Stimulated activated naive B cell treated with anti-CD40 and anti-IgM and Interleukin-4, amounts not matched to agents 10 μg/mL and 1 μg/mL and 100 μg/mL, for 72 hours (primary cell): ENCODE data around the gene SAMD11.
"Not testable (repeated sequence)": the region's sequence is repeated elsewhere in the genome, so short reads cannot be mapped to it uniquely, and the experiment has no call there.

Source experiments
- ATAC-seq, 2 donors: fragments of 150-1000 bp; cut with Tn5 transposase; replicated peaks; 2 replicates each; pipeline ENCODE4 v1.10.0; 2021; ENCODE audit warnings: moderate library complexity in 1 of 2
- DNase-seq: peaks from one replicate; pipeline ENCODE4 v3.0.0; 2021
- H3K27ac Mint-ChIP-seq: one replicate; pipeline ENCODE4 v1.8.0; 2022; ENCODE audit warnings: mild to moderate bottlenecking, mixed read lengths
- H3K27me3 Mint-ChIP-seq, 2 donors: one replicate each; pipeline ENCODE4 v1.8.0; 2022; ENCODE audit warnings: mixed read lengths in 2 of 2
- H3K36me3 Mint-ChIP-seq, 2 donors: one replicate each; pipeline ENCODE4 v1.8.0; 2022; ENCODE audit warnings: mixed read lengths in 2 of 2, mild to moderate bottlenecking in 1 of 2
- H3K4me1 Mint-ChIP-seq, 2 donors: one replicate each; pipeline ENCODE4 v1.8.0; 2022; ENCODE audit warnings: mixed read lengths in 2 of 2, mild to moderate bottlenecking in 1 of 2
- H3K4me3 Mint-ChIP-seq, 2 donors: one replicate each; pipeline ENCODE4 v1.8.0; 2022; ENCODE audit warnings: mild to moderate bottlenecking in 2 of 2, mixed read lengths in 2 of 2, moderate library complexity in 1 of 2
- H3K9me3 Mint-ChIP-seq, 2 donors: one replicate each; pipeline ENCODE4 v1.8.0; 2022; ENCODE audit warnings: mixed read lengths in 2 of 2, mild to moderate bottlenecking in 1 of 2

Gene SAMD11

DNA sequence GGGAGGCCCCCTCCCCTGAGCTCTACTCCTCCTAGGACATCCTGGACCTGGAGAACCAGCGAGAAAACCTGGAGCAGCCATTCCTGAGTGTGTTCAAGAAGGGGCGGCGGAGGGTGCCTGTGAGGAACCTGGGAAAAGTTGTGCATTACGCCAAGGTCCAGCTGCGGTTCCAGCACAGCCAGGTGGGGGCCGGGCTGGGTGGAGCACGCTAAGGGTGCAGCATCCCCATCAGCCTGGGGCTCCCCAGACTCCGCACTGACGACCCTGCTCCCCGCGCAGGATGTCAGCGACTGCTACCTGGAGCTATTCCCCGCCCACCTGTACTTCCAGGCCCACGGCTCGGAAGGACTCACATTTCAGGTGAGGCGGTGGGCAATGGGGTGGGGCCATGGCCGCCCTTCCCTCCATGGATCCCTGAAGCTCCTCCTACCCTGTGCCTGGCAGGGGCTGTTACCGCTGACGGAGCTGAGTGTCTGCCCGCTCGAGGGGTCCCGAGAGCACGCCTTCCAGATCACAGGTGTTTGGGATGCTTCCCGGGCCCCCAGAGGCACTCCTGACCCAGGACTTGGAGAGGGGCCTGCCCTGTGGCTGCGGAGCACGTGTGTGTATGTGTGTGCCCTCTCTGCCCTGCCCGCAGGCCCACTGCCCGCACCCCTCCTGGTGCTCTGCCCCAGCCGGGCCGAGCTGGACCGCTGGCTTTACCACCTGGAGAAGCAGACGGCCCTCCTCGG, 46.7 kb downstream of the SAMD11 start:
- no peak overlapping the region for H3K4me3 Mint-ChIP-seq
- ATAC-seq (no peak), DNase-seq (no peak)
- peaks cover 0 to 3% of the 10 kb centered on the region in 2 donors for H3K36me3 Mint-ChIP-seq
- no peak overlapping the region for H3K27ac Mint-ChIP-seq
- peaks cover 40 to 54% of the 10 kb centered on the region in 2 donors for H3K27me3 Mint-ChIP-seq
- H3K4me1 Mint-ChIP-seq, result peaks cover 5 to 17% of the 10 kb centered on the region in 2 donors
- no peaks in the 10 kb centered on the region for H3K9me3 Mint-ChIP-seq

DNA sequence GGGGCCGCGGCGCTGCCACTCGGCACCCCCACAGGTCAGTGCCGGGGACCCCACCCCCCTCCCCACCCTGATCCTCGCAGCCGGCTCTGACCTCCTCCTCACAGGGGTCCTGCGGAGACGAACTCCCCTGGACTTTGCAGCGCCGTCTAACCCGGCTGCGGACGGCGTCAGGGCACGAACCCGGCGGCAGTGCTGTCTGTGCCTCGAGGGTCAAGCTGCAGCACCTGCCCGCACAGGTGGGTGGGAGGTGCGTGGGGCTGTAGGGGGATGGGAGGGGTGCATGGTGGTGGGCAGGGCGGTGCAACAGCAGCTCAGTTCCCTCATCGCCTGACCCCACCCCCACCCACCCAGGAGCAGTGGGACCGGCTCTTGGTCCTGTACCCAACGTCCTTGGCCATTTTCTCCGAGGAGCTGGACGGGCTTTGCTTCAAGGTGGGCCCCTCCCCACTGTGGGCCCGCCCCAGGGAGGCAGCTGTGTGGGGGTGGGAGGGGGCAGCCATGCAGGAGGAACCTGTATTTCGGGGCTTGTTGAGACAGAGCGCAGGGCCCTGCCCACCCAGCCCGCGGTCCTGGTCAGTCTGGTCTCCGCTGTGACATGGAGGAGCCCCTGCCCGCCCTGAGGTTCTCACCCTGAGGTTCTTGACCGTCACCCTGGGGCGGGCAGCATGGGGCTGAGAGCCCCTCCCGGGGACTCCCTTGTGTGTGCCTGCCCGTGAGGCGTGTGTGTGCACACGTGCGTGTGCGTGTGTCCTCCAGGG, 47.4 kb downstream of the SAMD11 start:
- H3K4me1 Mint-ChIP-seq, result peaks cover 5 to 17% of the 10 kb centered on the region in 2 donors
- peaks cover 46 to 61% of the 10 kb centered on the region in 2 donors for H3K27me3 Mint-ChIP-seq
- DNase-seq (no peak), ATAC-seq (no peak)
- H3K36me3 Mint-ChIP-seq, result peaks cover 0 to 3% of the 10 kb centered on the region in 2 donors
- H3K4me3 Mint-ChIP-seq, result no peak overlapping the region
- no peak overlapping the region for H3K27ac Mint-ChIP-seq
- no peaks in the 10 kb centered on the region for H3K9me3 Mint-ChIP-seq

DNA sequence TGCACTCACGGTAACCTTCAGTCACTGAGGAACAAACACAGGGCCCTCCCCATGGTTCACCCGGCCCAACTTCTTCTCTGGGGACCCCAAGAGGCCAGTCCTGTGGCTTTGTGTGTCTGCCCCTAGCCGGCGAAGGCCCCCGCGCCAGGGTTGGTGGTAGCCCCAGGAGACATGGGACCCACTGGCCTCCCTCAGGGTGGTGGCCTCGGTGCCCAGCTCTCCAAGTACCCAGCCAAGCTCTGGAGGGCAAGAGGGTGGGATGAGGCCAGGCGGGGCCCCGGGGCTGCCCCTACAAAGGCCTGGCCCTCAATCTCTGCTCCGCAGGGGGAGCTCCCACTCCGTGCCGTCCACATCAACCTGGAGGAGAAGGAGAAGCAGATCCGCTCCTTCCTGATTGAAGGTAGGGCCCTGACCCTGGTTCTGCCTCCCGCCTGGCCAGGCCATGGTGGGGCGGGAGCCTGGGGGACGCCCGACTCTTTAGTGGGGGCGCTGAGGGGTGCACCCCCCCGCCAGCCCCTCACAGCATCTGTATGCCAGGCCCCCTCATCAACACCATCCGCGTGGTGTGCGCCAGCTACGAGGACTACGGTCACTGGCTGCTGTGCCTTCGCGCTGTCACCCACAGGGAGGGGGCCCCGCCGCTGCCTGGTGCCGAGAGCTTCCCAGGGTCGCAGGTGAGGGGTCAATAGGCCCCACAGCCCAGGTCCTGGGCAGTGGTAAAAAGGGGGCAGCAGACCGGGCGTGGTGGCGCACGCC, 48.2 kb downstream of the SAMD11 start:
- peaks cover 0 to 3% of the 10 kb centered on the region in 2 donors for H3K36me3 Mint-ChIP-seq
- H3K9me3 Mint-ChIP-seq, result no peaks in the 10 kb centered on the region
- H3K4me3 Mint-ChIP-seq, result no peak overlapping the region
- DNase-seq (no peak), ATAC-seq (no peak)
- no peak overlapping the region for H3K27ac Mint-ChIP-seq
- H3K27me3 Mint-ChIP-seq, result peaks cover 46 to 61% of the 10 kb centered on the region in 2 donors
- H3K4me1 Mint-ChIP-seq, result peaks cover 5 to 14% of the 10 kb centered on the region in 2 donors

DNA sequence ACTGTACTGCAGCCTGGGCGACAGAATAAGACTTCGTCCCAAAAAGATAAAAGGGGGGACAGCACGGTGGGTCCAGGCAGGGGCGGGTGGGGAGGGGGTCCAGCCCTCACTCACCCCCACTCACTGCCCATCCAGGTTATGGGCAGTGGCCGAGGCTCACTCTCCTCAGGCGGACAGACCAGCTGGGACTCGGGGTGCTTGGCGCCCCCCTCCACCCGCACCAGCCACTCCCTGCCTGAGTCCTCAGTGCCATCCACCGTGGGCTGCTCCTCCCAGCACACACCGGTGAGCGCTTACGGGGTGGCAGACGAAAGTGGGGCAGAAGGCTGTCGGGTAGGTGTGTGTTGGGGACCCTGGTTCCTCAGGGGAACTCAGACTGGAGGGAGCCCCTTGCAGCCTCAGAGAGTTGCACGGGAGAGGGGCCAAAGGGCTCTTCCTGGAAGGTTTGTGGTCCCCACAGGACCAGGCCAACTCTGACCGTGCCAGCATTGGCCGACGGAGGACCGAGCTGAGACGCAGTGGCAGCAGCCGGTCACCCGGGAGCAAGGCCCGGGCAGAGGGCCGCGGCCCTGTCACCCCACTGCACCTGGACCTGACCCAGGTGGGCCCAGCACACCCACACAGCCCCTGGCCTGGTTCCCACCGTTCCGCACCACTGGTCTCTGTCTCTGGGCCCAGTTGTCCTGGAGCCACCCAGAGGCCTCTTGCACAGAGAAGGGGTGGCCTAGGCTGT, 49.2 kb downstream of the SAMD11 start:
- no peak overlapping the region for H3K4me3 Mint-ChIP-seq
- no peak overlapping the region for H3K27ac Mint-ChIP-seq
- H3K27me3 Mint-ChIP-seq, result peaks cover 46 to 62% of the 10 kb centered on the region in 2 donors
- H3K4me1 Mint-ChIP-seq, result peaks cover 5 to 9% of the 10 kb centered on the region in 2 donors
- DNase-seq (no peak), ATAC-seq (no peak)
- peaks cover 0 to 3% of the 10 kb centered on the region in 2 donors for H3K36me3 Mint-ChIP-seq
- no peaks in the 10 kb centered on the region for H3K9me3 Mint-ChIP-seq

DNA sequence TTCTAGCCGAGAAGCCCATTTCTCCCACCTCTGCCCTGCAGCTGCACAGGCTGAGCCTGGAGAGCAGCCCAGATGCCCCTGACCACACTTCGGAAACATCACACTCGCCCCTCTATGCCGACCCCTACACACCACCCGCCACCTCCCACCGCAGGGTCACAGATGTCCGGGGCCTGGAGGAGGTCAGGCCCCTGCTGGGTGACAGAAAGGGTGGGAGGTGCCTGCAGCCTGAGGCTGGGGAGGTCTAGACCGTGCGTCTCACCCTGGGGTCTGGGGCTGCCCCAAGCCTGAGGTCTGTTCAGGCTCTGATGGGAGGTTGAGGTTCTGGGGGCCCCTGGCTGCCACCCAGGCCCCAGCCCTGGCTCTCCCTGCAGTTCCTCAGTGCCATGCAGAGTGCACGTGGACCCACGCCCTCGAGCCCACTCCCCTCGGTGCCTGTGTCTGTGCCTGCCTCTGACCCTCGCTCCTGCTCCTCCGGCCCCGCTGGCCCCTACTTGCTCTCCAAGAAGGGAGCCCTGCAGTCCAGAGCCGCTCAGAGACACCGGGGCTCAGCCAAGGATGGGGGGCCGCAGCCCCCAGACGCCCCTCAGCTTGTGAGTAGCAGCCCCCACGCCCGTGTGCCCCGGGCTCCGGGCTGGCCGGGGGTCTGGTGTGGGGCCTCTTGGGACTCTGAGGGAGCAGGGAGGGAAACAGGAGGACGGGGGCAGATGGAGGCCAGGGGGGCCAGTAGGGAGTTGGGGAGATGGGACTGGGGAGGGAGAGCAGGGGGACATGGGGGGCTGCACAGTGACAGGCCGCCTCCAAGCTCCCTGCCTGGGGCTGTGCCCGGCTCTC, 50.0 kb downstream of the SAMD11 start:
- Mint-ChIP-seq H3K36me3 (peaks cover 0 to 7% of the 10 kb centered on the region in 2 donors), H3K4me1 (peaks cover 9% of the 10 kb centered on the region in 2 donors), H3K9me3 (peaks cover 0 to 4% of the 10 kb centered on the region in 2 donors), H3K4me3 (no peak overlapping the region), H3K27me3 (peaks cover 46 to 63% of the 10 kb centered on the region in 2 donors), H3K27ac (no peak overlapping the region)
- no peak for DNase-seq
- ATAC-seq, result no peak

DNA sequence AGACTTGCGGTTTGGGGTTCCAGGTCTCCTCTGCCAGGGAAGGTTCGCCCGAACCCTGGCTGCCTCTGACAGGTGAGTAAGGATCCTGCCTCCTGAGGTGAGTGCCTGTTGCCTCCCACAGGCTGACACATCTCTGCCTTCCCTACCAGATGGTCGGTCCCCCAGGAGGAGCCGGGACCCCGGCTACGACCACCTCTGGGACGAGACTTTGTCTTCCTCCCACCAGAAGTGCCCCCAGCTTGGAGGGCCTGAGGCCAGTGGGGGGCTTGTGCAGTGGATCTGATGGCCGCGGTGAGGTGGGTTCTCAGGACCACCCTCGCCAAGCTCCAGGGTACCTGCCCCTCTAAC, 50.5 kb downstream of the SAMD11 start:
- H3K9me3 Mint-ChIP-seq, result peaks cover 0 to 4% of the 10 kb centered on the region in 2 donors
- DNase-seq (no peak), ATAC-seq (no peak)
- H3K4me3 Mint-ChIP-seq, result no peak overlapping the region
- peaks cover 0 to 7% of the 10 kb centered on the region in 2 donors for H3K36me3 Mint-ChIP-seq
- no peak overlapping the region for H3K27ac Mint-ChIP-seq
- peaks cover 9% of the 10 kb centered on the region in 2 donors for H3K4me1 Mint-ChIP-seq
- H3K27me3 Mint-ChIP-seq, result peaks cover 41 to 57% of the 10 kb centered on the region in 2 donors

DNA sequence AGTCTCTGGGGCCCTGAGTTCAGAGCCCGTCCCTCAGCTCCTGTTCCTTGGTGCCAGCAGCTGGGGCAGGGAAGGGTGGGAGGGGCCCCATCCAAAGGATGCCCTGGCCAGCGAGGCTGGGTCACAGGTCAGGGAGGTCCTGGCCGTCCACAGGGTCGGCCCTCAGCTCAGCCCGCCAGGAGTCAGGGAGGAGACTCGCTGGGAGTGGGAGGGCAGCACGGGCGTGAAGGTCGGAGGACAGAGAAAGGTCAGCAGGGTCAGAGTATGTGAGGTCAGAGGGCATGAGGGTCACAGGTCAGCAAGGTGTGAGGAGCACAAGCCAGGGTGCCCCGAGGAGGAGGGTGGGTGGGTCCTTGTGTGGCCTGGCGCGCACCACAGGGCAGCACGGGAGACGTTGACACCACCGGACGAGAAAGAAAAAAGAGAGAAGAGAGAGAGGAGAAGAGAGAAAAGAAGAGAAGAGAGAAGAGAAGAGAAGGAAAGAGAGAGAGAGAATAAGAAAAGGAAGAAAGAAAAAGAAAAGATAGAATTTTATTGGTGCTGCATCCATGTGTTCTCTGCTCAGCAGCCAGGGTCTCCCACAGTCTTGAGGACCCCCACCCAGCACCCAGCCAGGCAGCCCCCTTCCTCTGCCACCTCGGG, 51.1 kb downstream of the SAMD11 start:
- Mint-ChIP-seq H3K4me3 (peak overlapping the region in 1 of 2 donors; percentile 21), H3K27me3 (peaks cover 36 to 52% of the 10 kb centered on the region in 2 donors), H3K27ac (no peak overlapping the region), H3K36me3 (peaks cover 0 to 7% of the 10 kb centered on the region in 2 donors), H3K4me1 (peaks cover 9% of the 10 kb centered on the region in 2 donors), H3K9me3 (peaks cover 0 to 4% of the 10 kb centered on the region in 2 donors)
- no peak for ATAC-seq
- DNase-seq, result no peak

DNA sequence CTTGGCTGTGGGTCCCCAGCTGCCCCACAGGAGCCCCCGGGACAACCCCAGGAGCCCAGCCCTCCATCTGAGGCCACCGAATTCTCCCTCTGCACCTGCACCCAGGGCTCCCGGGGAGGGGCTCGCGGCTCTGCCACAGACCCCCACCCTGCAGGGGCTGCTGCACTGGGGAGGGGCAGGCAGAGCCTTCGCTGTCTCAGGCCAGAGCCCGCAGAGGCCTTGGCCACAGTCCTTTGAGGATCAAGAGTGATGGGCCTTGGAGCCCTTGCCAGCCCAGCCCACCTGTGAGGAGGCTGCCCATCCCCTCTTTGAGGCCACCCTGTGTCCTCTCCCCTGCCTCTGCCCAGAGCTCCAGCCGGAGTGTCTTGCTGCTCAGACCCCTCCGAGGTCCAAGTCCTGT, 51.6 kb downstream of the SAMD11 start:
- H3K4me1 Mint-ChIP-seq, result peaks cover 9% of the 10 kb centered on the region in 2 donors
- H3K27me3 Mint-ChIP-seq, result peaks cover 36 to 52% of the 10 kb centered on the region in 2 donors
- DNase-seq (no peak), ATAC-seq (no peak)
- no peak overlapping the region for H3K4me3 Mint-ChIP-seq
- no peak overlapping the region for H3K27ac Mint-ChIP-seq
- H3K36me3 Mint-ChIP-seq, result peaks cover 0 to 7% of the 10 kb centered on the region in 2 donors
- peaks cover 0 to 4% of the 10 kb centered on the region in 2 donors for H3K9me3 Mint-ChIP-seq

DNA sequence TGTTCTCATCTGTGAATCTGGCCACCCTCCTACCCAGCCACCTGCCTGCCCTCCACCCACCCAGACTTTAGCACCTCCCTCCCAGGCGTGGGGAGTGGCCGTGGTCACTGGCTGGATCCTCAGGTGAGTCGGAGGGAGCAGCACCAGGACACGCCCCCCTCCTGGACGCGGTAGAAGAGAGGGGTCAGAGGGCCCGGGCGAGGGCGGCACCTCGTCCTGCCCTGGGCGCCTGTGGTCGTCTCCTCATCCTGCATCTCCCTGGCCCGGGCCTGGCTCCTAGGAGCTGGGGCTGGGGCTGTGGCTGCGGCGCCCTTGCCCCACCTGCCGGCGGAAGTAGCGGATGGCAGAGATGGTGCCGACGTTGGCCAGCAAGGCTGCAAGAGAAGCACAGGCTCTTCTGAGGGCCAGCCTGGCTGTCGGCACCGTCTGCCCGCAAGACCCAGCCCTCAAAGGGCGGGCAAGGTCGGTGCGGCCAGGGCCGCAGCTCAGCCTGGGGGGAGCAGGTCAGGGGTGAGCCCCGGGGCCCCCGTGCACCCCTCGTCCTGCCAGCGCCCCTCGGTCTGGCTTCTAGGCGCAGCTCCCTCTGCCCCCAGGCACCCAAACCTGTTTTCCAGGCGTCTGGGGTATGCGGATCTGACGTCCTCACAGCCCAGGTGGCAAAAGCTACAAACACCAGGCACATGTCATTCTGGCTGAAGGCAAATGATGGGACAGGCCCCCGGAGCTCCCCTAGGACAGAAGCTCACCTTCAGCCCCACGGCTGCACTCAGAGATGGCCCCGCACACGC, 52.4 kb downstream of the SAMD11 start:
- ATAC-seq, result peak; percentile 79 to 89
- peak; percentile 57 for DNase-seq
- Mint-ChIP-seq H3K36me3 (peaks cover 0 to 7% of the 10 kb centered on the region in 2 donors), H3K4me1 (peaks cover 9% of the 10 kb centered on the region in 2 donors), H3K27ac (no peak overlapping the region), H3K27me3 (peaks cover 39 to 49% of the 10 kb centered on the region in 2 donors), H3K9me3 (peaks cover 0 to 4% of the 10 kb centered on the region in 2 donors), H3K4me3 (peak overlapping the region; percentile 23 to 46)

DNA sequence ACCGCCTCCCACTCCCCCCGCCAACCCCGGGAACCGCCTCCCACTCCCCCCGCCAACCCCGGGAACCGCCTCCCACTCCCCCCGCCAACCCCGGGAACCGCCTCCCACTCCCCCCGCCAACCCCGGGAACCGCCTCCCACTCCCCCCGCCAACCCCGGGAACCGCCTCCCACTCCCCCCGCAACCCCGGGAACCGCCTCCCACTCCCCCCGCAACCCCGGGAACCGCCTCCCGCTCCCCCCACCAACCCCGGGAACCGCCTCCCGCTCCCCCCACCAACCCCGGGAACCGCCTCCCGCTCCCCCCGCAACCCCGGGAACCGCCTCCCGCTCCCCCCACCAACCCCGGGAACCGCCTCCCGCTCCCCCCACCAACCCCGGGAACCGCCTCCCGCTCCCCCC, 53.1 kb downstream of the SAMD11 start:
- not testable (repeated sequence) for DNase-seq, ATAC-seq, H3K9me3 Mint-ChIP-seq, H3K4me3 Mint-ChIP-seq, H3K27ac Mint-ChIP-seq, H3K36me3 Mint-ChIP-seq, H3K4me1 Mint-ChIP-seq
- peaks cover 38 to 43% of the 10 kb centered on the region in 2 donors for H3K27me3 Mint-ChIP-seq

DNA sequence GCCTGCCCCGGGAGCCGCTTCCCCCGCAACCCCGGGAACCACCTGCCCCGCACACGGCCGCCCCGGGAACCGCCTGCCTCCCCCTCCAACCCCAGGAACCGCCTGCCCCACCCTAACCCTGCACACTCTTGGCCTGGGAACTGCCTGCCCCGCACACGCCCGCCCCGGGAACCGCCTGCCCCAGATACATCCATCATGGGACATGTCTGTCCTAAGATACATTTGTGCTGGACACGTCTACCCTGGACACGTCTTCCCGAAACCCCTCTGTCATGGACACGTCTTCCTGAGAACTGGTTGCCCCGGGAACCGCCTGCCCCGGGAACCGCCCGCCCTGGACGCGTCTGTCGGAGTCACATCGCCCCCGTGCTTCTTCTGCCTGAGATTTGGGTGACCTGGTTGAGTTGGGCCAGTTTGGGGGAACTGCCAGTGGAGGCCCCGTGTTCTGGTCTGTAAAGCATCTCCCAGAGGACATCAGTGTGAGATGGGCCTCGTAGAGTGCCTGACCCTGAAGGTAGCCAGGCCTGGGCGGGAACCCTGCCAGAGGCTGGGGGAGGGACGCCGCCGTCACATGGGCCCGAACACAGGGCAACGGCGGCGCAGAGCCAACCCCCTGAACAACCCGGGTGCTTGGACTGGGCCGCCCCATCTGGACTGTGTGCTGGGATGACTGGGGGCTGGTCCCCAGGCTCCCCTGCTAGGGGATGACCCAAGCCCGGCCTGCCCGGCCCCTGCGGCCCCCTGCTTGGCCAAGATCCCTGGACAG, 54.5 kb downstream of the SAMD11 start:
- peak overlapping the region; percentile 76 for H3K27ac Mint-ChIP-seq
- DNase-seq (no peak), ATAC-seq (no peak)
- H3K9me3 Mint-ChIP-seq, result peaks cover 0 to 4% of the 10 kb centered on the region in 2 donors
- H3K36me3 Mint-ChIP-seq, result peaks cover 0 to 7% of the 10 kb centered on the region in 2 donors
- peaks cover 39 to 51% of the 10 kb centered on the region in 2 donors for H3K27me3 Mint-ChIP-seq
- H3K4me1 Mint-ChIP-seq, result peaks cover 9% of the 10 kb centered on the region in 2 donors
- H3K4me3 Mint-ChIP-seq, result no peak overlapping the region
